Stimulated activated CD4-positive, alpha-beta T cell treated with anti-CD3 and anti-CD28 coated beads, Interleukin-15, amount 100 ng/mL, for 1 hour (primary cell): ENCODE data around the gene MYH9.
"Not testable (repeated sequence)": the region's sequence is repeated elsewhere in the genome, so short reads cannot be mapped to it uniquely, and the experiment has no call there.

Experiments
- DNase-seq, 2 donors: peaks; one replicate each; pipeline ENCODE4 v3.0.0-alpha.2; 2020; ENCODE audit warnings: low read depth in 1 of 2, low spot score in 1 of 2

Gene MYH9

GRCh38 chr22:36252754-36253522 is 134.8 kb downstream of the MYH9 start, which contains the start of gene APOL1:
Gene APOL1, plus strand, starts transcription at chr22:36253133. Its CDS starts 1,823 bp downstream, at chr22:36254956.
- no peak for DNase-seq

DNA sequence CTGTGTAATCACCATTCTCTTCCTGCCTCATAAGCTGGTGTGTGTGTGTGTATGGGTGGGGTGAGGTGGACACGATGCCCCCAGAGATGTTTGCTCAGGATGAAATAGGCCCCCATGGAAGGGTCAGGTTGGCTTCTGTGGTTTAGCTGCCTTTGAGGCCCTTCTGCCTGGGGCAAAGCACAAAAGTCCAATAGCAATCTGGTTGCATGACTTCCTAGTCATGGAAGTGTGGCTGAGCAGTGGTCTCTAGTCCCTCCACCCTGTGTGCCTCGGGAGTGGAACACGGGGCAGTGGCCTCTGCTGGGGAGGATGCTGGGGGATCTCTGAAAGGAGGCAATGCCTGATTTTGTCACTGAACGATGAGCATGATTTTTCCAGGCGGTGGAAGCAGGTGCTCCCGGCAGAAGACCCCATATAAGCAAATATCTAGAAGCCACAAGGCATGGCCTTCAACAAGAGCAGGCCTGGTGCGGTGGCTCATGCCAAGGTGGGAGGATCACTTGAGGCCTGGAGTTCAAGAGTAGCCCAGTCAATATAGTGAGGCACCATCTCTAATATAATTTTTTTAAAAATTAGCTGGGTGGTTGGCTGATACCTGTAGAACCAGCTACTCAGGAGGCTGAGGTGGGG is 135.7 kb downstream of the MYH9 start:
- not testable (repeated sequence) for DNase-seq

DNA sequence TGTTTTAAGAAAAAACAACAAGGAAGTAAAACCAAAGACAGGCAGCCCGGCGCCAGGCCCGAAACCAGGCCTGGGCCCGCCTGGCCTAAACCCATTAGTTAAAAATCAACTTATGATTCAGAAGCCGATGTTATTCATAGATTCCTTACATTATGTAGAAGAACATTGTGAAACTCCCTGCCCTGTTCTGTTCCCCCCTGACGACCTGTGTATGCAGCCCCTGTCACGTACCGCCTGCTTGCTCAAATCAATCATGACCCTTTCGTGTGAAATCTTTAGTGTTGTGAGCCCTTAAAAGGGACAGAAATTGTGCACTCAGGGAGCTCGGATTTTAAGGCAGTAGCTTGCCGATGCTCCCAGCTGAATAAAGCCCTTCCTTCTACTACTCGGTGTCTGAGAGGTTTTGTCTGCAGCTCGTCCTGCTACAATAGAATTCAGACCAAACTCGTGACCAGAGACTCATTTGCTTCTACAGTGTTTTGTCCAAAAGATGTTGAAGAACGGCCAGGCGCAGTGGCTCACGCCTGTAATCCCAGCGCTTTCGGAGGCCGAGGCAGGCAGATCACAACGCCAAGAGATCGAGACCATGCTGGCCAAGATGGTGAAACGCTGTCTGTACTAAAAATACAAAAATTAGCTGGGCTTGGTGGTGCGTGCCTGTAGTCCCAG is 137.3 kb downstream of the MYH9 start:
- not testable (repeated sequence) for DNase-seq

DNA sequence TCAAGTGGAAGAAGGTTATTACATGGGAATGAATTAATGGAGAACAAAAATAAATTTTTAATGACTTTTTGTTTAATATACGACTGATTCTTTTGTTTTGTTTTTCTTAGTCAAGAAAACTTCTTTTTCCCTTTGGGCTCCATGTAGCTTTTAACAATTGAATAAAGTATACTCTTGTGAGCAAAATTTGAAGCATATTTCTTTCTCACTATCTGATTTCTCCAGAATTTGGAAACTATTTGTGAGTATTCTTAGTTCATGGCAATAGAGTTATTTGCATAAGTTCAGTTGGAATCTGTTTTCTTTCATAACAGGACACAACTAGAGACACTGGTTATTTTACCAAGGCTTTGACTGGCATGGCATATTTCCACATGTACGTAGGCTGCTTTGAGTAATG is 138.6 kb downstream of the MYH9 start:
- no peak for DNase-seq

- no peak for DNase-seq
These were observed 139.8 kb downstream of the MYH9 start for GRCh38 chr22:36247955-36248354.

GRCh38 chr22:36246718-36247117 is 141.0 kb downstream of the MYH9 start:
- no peak for DNase-seq

- DNase-seq: no peak
These were observed 141.9 kb downstream of the MYH9 start for GRCh38 chr22:36245805-36246356.

GRCh38 chr22:36244522-36245391 is 143.0 kb downstream of the MYH9 start:
- no peak for DNase-seq

- DNase-seq: no peak
These were observed 143.8 kb downstream of the MYH9 start for GRCh38 chr22:36243986-36244385.

GRCh38 chr22:36239401-36240171 is 148.2 kb downstream of the MYH9 start, which contains the start of gene APOL2:
Gene APOL2, minus strand, starts transcription at chr22:36239527. Its CDS starts 6,365 bp downstream, at chr22:36233162.
- peak; percentile 62 to 70 for DNase-seq

DNA sequence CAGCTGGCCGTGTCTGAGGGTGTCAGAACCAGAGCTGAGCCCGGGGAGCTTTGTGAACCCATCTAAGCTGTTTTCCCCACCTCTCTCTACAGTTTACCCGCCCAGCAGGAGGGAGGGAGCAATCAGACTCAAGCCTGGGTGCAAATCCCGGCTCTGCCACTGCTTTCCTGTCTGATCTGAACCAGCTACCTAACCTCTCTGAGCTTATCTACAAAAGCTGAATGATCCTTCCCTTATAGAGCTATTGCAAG is 148.7 kb downstream of the MYH9 start:
- DNase-seq: no peak

- no peak for DNase-seq
These were observed 149.2 kb downstream of the MYH9 start for GRCh38 chr22:36238373-36239149.

DNA sequence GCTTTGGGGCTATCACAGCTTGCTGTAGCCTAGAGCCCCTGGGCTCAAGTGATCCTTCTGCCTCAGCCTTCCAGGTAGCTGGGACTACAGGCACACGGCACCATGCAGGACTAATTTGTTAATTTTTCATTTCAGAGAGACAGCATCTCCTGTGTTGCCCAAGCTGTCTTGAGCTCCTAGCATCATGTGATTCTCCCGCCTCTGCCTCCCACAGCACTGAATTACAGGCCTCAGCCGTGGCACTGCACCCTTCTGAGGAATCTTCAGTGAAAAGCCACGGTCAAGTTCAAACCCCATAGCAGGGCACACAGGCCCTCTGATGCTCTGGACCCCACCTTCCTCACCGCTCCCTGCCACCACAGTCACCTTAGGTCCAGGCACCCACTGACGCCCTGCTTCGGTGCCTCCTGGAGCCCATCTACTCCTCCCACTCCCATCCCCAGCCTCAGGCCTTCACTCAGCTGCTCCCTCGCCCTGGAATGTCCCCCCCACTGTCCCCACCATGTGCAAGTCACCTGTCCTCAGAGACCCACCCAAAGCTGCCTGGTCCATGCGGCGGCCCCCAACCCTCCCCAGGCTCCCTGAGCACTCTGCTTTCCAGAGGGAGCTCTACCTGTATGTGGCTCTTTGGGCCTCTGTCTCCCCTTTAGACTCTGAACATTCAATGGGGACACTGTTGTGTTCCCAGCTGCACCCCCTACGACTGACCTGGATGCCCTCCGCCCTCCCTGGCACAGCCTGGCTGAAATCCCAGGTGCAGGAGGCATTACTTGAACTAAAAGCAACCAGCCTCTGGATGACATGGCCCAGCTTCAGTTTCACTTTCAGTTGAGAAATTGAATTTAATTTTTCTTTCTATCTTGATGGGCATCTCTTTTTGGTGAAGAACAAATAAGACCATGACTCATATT is 150.1 kb downstream of the MYH9 start:
- no peak for DNase-seq

- DNase-seq: no peak
These were observed 151.1 kb downstream of the MYH9 start for GRCh38 chr22:36236388-36237319.

- DNase-seq: no peak
These were observed 152.2 kb downstream of the MYH9 start for GRCh38 chr22:36235585-36235984.

DNA sequence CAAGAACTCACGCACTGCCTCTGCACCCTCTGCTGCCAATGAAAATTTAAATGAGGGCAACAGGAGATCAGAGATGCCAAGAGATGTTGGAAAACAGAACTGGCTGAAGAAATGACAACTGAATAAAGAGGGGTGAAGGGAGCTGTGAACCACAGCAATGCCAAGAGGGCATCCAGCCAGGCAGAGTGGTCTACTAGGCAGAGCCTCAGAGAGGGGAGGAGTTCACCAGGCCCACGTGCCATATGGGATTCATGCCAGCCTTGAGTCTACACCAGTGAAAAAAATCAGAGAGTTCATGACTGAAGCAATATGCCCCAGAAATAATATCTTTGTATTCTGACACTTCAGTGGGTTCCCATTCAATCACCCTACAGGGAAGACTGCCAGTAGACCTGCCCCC is 152.8 kb downstream of the MYH9 start:
- no peak for DNase-seq

DNA sequence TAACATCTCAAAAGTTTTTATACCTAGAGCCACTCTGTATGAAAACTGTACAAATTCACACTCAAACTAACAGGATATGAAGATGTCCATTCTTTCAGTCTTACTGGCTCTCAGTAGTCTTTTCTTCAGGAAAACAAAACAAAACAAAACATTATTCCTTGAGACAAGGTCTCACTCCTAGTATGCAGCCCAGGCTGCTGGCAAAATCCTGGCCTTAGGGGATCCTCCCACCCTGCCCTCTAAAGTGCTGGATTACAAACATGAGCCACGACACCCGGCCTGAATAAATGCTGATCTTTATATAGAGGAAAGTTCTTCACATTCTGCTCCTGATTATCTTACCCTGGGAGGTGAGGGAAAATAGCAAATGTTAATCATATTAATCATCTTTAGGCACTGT is 153.6 kb downstream of the MYH9 start:
- no peak for DNase-seq
